HepG2 (cell line): ENCODE measurements around the gene LRRC3. TPM values are rescaled to one million over a fixed set of nuclear protein-coding genes. Genes with fewer than 3 reads are reported as not detected.

ENCODE experiments used
- ATF7-NPFF ChIP-seq: sonication (generic); formaldehyde crosslinking; IDR thresholded peaks from 2 replicates; pipeline ENCODE4 v1.8.1; 2023; ENCODE audit warnings: mild to moderate bottlenecking, low read depth, missing genetic modification reagents, moderate library complexity
- HMGA1 ChIP-seq: sonication (generic); formaldehyde crosslinking; conservative IDR thresholded peaks from 2 replicates; pipeline ENCODE4 v1.4.0; 2020; ENCODE audit warnings: missing genetic modification reagents
- MYC ChIP-seq: sonication (generic); formaldehyde crosslinking; IDR thresholded peaks from 2 replicates; pipeline ENCODE4 v1.9.0; 2021; ENCODE audit warnings: missing genetic modification reagents, borderline replicate concordance
- SMAD9 ChIP-seq: sonication (generic); formaldehyde crosslinking; IDR thresholded peaks from 2 replicates; pipeline ENCODE4 v1.5.1; 2020; ENCODE audit warnings: mild to moderate bottlenecking, missing genetic modification reagents
- ZFP82 ChIP-seq: sonication (generic); formaldehyde crosslinking; IDR thresholded peaks from 2 replicates; pipeline ENCODE4 v1.5.1; 2020; ENCODE audit warnings: mild to moderate bottlenecking, missing genetic modification reagents, borderline replicate concordance
- ZNF605 ChIP-seq: sonication (generic); formaldehyde crosslinking; IDR thresholded peaks from 2 replicates; pipeline ENCODE4 v1.8.0; 2022; ENCODE audit warnings: mild to moderate bottlenecking, missing genetic modification reagents
- polyA plus RNA-seq, 8 experiments: library from polyadenylated mRNA; depleted of rRNA in 3 of 8; stranded (reverse) in 7 of 8; unstranded in 1 of 8; fragments of >200 nt; fragmentation: Illumina TruSeq in 4 of 8; extraction: Trizol in 4 of 8; gene quantifications; 2 replicates each; pipeline versions ENCODE4 v1.2.1 to v1.2.3, GENCODE V29; 2011 to 2016; ENCODE audit warnings: low read depth in 4 of 8, missing spikeins in 1 of 8, mixed read lengths in 1 of 8; ENCODE audit not compliant: insufficient read depth in 1 of 8
- total RNA-seq, 5 experiments: library from RNA; depleted of rRNA; stranded (reverse); fragments of >200 nt; fragmentation: Illumina TruSeq; extraction: Trizol; gene quantifications; 2 replicates each; pipeline ENCODE4 v1.2.3, GENCODE V29; 2016; ENCODE audit warnings: low read depth in 1 of 5
- TF ChIP-seq, protein P1 (sequence below): sonication (generic); formaldehyde crosslinking; IDR thresholded peaks from 2 replicates; pipeline ENCODE4 v1.5.0; 2020; ENCODE audit warnings: missing genetic modification reagents, mild to moderate bottlenecking, borderline replicate concordance
- TF ChIP-seq, protein P2 (sequence below): sonication (generic); formaldehyde crosslinking; IDR thresholded peaks from 2 replicates; pipeline ENCODE4 v1.8.0; 2022; ENCODE audit warnings: mild to moderate bottlenecking, missing genetic modification reagents, moderate library complexity
- TF ChIP-seq, protein P3 (sequence below): sonication (generic); formaldehyde crosslinking; IDR thresholded peaks from 2 replicates; pipeline ENCODE4 v1.4.0; 2020; ENCODE audit warnings: missing genetic modification reagents, mild to moderate bottlenecking, borderline replicate concordance
- TF ChIP-seq, protein P4 (sequence below): sonication (generic); formaldehyde crosslinking; IDR thresholded peaks from 2 replicates; pipeline ENCODE4 v1.5.0; 2020; ENCODE audit warnings: mild to moderate bottlenecking, missing genetic modification reagents
- TF ChIP-seq, protein P5 (sequence below): sonication (generic); formaldehyde crosslinking; conservative IDR thresholded peaks from 2 replicates; pipeline ENCODE4 v1.5.0; 2020; ENCODE audit warnings: missing genetic modification reagents

Gene LRRC3
- total and polyA plus RNA-seq, 2 of the 13 experiments (the other 11 are each of a cell fraction or from before 2014, with no cell fraction given): 4.8 to 16.5 TPM

DNA sequence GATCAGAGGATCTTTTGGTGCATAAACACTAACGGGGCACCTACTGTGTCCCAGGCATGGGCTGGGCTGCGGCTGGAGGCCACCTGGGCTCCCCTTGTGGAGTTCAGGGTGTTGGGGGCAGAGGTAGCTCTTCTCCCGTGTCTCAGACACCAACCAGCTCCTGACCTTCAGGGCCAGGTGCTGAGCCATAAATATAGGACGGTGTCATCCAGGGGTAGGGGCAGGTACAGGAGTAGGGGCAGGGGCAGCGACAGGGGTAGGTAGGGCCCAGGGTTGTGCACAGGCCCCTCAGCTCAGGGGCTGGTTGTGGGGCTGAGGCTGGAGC, 18.0 kb upstream of the LRRC3 start (continued):
- TF ChIP-seq, protein P1, sequence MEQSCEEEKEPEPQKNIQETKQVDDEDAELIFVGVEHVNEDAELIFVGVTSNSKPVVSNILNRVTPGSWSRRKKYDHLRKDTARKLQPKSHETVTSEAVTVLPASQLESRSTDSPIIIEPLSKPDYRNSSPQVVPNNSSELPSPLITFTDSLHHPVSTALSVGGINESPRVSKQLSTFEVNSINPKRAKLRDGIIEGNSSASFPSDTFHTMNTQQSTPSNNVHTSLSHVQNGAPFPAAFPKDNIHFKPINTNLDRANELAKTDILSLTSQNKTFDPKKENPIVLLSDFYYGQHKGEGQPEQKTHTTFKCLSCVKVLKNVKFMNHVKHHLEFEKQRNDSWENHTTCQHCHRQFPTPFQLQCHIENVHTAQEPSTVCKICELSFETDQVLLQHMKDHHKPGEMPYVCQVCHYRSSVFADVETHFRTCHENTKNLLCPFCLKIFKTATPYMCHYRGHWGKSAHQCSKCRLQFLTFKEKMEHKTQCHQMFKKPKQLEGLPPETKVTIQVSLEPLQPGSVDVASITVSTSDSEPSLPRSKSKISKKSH (CRISPR knock-in tag): no peak
- no peak for TF ChIP-seq ZFP82 (CRISPR knock-in tag)
- TF ChIP-seq HMGA1 (CRISPR knock-in tag): no peak
- TF ChIP-seq, protein P2, sequence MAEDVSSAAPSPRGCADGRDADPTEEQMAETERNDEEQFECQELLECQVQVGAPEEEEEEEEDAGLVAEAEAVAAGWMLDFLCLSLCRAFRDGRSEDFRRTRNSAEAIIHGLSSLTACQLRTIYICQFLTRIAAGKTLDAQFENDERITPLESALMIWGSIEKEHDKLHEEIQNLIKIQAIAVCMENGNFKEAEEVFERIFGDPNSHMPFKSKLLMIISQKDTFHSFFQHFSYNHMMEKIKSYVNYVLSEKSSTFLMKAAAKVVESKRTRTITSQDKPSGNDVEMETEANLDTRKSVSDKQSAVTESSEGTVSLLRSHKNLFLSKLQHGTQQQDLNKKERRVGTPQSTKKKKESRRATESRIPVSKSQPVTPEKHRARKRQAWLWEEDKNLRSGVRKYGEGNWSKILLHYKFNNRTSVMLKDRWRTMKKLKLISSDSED (CRISPR knock-in tag): no peak
- no peak for TF ChIP-seq MYC
- TF ChIP-seq ZNF605 (CRISPR knock-in tag): no peak
- no peak for TF ChIP-seq ATF7-NPFF (CRISPR knock-in tag)
- TF ChIP-seq, protein P3, sequence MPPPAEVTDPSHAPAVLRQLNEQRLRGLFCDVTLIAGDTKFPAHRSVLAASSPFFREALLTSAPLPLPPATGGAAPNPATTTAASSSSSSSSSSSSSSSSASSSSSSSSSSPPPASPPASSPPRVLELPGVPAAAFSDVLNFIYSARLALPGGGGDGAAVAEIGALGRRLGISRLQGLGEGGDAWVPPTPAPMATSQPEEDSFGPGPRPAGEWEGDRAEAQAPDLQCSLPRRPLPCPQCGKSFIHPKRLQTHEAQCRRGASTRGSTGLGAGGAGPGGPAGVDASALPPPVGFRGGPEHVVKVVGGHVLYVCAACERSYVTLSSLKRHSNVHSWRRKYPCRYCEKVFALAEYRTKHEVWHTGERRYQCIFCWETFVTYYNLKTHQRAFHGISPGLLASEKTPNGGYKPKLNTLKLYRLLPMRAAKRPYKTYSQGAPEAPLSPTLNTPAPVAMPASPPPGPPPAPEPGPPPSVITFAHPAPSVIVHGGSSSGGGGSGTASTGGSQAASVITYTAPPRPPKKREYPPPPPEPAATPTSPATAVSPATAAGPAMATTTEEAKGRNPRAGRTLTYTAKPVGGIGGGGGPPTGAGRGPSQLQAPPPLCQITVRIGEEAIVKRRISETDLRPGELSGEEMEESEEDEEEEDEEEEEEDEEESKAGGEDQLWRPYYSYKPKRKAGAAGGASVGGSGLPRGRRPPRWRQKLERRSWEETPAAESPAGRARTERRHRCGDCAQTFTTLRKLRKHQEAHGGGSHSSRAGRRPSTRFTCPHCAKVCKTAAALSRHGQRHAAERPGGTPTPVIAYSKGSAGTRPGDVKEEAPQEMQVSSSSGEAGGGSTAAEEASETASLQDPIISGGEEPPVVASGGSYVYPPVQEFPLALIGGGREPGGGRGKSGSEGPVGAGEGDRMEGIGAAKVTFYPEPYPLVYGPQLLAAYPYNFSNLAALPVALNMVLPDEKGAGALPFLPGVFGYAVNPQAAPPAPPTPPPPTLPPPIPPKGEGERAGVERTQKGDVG (CRISPR knock-in tag): no peak
- no peak for TF ChIP-seq SMAD9 (CRISPR knock-in tag)
- TF ChIP-seq, protein P4, sequence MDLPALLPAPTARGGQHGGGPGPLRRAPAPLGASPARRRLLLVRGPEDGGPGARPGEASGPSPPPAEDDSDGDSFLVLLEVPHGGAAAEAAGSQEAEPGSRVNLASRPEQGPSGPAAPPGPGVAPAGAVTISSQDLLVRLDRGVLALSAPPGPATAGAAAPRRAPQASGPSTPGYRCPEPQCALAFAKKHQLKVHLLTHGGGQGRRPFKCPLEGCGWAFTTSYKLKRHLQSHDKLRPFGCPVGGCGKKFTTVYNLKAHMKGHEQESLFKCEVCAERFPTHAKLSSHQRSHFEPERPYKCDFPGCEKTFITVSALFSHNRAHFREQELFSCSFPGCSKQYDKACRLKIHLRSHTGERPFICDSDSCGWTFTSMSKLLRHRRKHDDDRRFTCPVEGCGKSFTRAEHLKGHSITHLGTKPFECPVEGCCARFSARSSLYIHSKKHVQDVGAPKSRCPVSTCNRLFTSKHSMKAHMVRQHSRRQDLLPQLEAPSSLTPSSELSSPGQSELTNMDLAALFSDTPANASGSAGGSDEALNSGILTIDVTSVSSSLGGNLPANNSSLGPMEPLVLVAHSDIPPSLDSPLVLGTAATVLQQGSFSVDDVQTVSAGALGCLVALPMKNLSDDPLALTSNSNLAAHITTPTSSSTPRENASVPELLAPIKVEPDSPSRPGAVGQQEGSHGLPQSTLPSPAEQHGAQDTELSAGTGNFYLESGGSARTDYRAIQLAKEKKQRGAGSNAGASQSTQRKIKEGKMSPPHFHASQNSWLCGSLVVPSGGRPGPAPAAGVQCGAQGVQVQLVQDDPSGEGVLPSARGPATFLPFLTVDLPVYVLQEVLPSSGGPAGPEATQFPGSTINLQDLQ (CRISPR knock-in tag): no peak
- TF ChIP-seq, protein P5, sequence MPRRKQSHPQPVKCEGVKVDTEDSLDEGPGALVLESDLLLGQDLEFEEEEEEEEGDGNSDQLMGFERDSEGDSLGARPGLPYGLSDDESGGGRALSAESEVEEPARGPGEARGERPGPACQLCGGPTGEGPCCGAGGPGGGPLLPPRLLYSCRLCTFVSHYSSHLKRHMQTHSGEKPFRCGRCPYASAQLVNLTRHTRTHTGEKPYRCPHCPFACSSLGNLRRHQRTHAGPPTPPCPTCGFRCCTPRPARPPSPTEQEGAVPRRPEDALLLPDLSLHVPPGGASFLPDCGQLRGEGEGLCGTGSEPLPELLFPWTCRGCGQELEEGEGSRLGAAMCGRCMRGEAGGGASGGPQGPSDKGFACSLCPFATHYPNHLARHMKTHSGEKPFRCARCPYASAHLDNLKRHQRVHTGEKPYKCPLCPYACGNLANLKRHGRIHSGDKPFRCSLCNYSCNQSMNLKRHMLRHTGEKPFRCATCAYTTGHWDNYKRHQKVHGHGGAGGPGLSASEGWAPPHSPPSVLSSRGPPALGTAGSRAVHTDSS (CRISPR knock-in tag): no peak
